ENCODE measurements around the gene LRRC52. TPM values are rescaled to one million over a fixed set of nuclear protein-coding genes. Genes with fewer than 3 reads are reported as not detected.

LRRC52 gene
- total and polyA plus RNA-seq, 2 of the 13 experiments (the other 11 are each of a cell fraction or from before 2014, with no cell fraction given): not detected

- no peak overlapping the region; the same call in 1 of the 2 replicates for H3K4me2 ChIP-seq (ENCODE audit: low read depth, low read length)
- H2AFZ ChIP-seq (ENCODE audit: low read length): no peak overlapping the region
- FAIRE-seq (no peak), ATAC-seq (no peak), DNase-seq (ENCODE audit: low spot score) (no peak)
- no peaks in the 10 kb centered on the region for H4K20me1 ChIP-seq (ENCODE audit: insufficient read depth, low read length)
- WGBS (ENCODE audit: low lambda C conversion rate): 17% methylated on average over 4 of the region's 4 CpGs
- no TSS peak for BruUV-seq (replicated peaks)
- in situ Hi-C loops (cut with HindIII; ENCODE audit: extremely low pct_ligation_motif_present, low pct_unique_long_range_greater_than_20kb) (loop anchor here (5.0 kb wide), 1 partner anchor 317 kb away; no protein-coding TSS in a partner anchor), intact Hi-C loops (cut with micrococcal nuclease; ENCODE audit: unreplicated experiment) (loop anchor here (1.0 to 5.0 kb wide), 5 partner anchors 30 to 833 kb away; partner anchors contain the start of genes ALDH9A1 and MGST3)
- peaks cover 45% of the 10 kb centered on the region for H3K4me1 ChIP-seq (ENCODE audit: insufficient read depth, low read length)
- no peak for TF ChIP-seq DDIT3 (CRISPR knock-in tag; IDR thresholded peaks at IDR 0.05)
- TF ChIP-seq MATR3 (CRISPR knock-in tag; IDR thresholded peaks at IDR 0.05): no peak
- TF ChIP-seq DZIP1 (CRISPR knock-in tag; IDR thresholded peaks at IDR 0.05): no peak
- TF ChIP-seq ZNF251 (CRISPR knock-in tag; IDR thresholded peaks at IDR 0.05): no peak
- no peak for TF ChIP-seq NAIF1 (CRISPR knock-in tag; IDR thresholded peaks at IDR 0.05; ENCODE audit: borderline replicate concordance)
- no peak for TF ChIP-seq SRSF9 (IDR thresholded peaks at IDR 0.05; ENCODE audit: borderline replicate concordance, insufficient read depth, low read depth, low read length, poor library complexity, severe bottlenecking)
- no peak for TF ChIP-seq ATF3 (CRISPR knock-in tag; IDR thresholded peaks at IDR 0.05)
- no peak for TF ChIP-seq ZNF615 (CRISPR knock-in tag; IDR thresholded peaks at IDR 0.05; ENCODE audit: borderline replicate concordance)
- no peak for TF ChIP-seq SRSF4 (IDR thresholded peaks at IDR 0.05; ENCODE audit: low read depth, low read length, poor library complexity, severe bottlenecking)
- no peaks in the 10 kb centered on the region; a peak in 1 of 5 replicates for H3K27me3 ChIP-seq (ENCODE audit: control insufficient read depth in 1 of 2, insufficient read depth in 2 of 2, low read length in 2 of 2)
- no peak overlapping the region for H3K27ac ChIP-seq (ENCODE audit: extremely low read length, insufficient read depth, low read length)
- H3K79me2 ChIP-seq (ENCODE audit: insufficient read depth, low read length): no peaks in the 10 kb centered on the region
- H3K9me3 ChIP-seq (ENCODE audit: low read length): no peaks in the 10 kb centered on the region
- H3K9ac ChIP-seq (ENCODE audit: insufficient read depth, low read depth, low read length): no peak overlapping the region
- POLR2A ChIA-PET: no interaction called here
- CTCF ChIA-PET (ENCODE audit: low intra/inter-chr PET ratio, low total read pairs): interaction anchor here (2.9 kb wide), 1 partner anchor 314 kb away, joined by 22 read pairs; no protein-coding TSS in a partner anchor
- H3K4me3 ChIP-seq (replicated peaks in 1 of 3; ENCODE audit: insufficient read depth in 1 of 3, low read depth in 2 of 3, low read length in 3 of 3): no peak overlapping the region
- H3K36me3 ChIP-seq (replicated peaks in 1 of 2; ENCODE audit: control insufficient read depth in 1 of 2, insufficient read depth in 2 of 2, low read length in 2 of 2): no peaks in the 10 kb centered on the region
Measured at GRCh38 chr1:165600793-165601192, 57.0 kb downstream of the LRRC52 start.

Data from HepG2 (cell line).